Measurements from ENCODE around the gene KMT2C. TPM values are rescaled to one million over a fixed set of nuclear protein-coding genes. Genes with fewer than 3 reads are reported as not detected.

Gene KMT2C
- total and polyA plus RNA-seq, 2 of the 8 experiments (the other 6 are each of a cell fraction or from before 2014, with no cell fraction given) = 9.1 to 40.8 TPM

DNA sequence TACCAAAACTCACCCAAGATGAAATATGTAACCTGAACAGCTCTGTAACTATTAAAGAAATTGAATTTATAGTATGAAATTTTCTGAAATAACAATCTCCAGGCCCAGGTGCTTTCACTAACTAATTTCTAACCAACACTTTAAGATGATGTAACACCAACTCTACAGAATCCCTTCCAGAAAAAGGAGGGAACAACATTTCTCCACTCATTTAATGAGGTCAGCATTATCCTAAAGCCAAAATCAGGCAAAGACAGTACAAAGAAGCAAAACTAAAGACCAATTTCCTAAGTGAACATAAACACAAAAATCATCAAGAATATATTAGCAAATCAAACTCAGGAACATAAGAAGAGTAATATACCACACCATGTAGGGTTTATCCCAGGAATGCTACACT, 65.5 kb downstream of the KMT2C start (continued):
- TF ChIP-seq TCF12 (IDR thresholded peaks at IDR 0.05; ENCODE audit: low read depth, low read length) (no peak), BRCA1 (IDR thresholded peaks at IDR 0.05; ENCODE audit: low read depth, low read length) (no peak)
- TF ChIP-seq, protein P1, sequence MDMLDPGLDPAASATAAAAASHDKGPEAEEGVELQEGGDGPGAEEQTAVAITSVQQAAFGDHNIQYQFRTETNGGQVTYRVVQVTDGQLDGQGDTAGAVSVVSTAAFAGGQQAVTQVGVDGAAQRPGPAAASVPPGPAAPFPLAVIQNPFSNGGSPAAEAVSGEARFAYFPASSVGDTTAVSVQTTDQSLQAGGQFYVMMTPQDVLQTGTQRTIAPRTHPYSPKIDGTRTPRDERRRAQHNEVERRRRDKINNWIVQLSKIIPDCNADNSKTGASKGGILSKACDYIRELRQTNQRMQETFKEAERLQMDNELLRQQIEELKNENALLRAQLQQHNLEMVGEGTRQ (IDR thresholded peaks at IDR 0.05; ENCODE audit: low read length) = no peak
- TF ChIP-seq, protein P2, sequence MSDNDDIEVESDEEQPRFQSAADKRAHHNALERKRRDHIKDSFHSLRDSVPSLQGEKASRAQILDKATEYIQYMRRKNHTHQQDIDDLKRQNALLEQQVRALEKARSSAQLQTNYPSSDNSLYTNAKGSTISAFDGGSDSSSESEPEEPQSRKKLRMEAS (IDR thresholded peaks at IDR 0.05) = no peak

All from H1 (cell line).